Measurements from ENCODE around the gene SLC6A19. TPM values are rescaled to one million over a fixed set of nuclear protein-coding genes. Genes with fewer than 3 reads are reported as not detected.

SLC6A19 gene
- total RNA-seq, 2 donors from 2014 or later, result not detected

DNA sequence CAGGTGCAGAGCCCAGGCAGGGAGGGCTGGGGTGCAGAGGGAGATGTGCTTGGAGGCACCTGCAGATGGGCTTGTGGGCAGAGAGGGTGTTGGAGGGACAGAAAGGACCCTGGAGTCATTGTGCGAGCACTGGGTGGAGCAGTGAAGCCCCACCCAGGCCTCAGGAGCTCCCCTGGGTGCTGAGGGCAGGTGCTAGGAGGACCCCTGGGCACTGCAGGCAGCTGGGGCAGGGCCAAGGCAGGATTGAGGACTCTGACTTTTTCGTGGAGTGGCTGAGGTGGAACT lies 13.5 kb downstream of the SLC6A19 start:
- DNase-seq, result no peak
- no peaks in the 10 kb centered on the region for H3K27me3 Mint-ChIP-seq (ENCODE audit: low read depth)
- H3K9me3 Mint-ChIP-seq, result no peaks in the 10 kb centered on the region
- H3K4me1 Mint-ChIP-seq (ENCODE audit: low read depth), result no peaks in the 10 kb centered on the region
- H3K4me3 Mint-ChIP-seq, result no peak overlapping the region
- ATAC-seq (replicated peaks in 1 of 2), result no peak
- no peaks in the 10 kb centered on the region for H3K36me3 Mint-ChIP-seq (ENCODE audit: insufficient read depth in 2 of 2)
- H3K27ac Mint-ChIP-seq, result no peak overlapping the region

DNA sequence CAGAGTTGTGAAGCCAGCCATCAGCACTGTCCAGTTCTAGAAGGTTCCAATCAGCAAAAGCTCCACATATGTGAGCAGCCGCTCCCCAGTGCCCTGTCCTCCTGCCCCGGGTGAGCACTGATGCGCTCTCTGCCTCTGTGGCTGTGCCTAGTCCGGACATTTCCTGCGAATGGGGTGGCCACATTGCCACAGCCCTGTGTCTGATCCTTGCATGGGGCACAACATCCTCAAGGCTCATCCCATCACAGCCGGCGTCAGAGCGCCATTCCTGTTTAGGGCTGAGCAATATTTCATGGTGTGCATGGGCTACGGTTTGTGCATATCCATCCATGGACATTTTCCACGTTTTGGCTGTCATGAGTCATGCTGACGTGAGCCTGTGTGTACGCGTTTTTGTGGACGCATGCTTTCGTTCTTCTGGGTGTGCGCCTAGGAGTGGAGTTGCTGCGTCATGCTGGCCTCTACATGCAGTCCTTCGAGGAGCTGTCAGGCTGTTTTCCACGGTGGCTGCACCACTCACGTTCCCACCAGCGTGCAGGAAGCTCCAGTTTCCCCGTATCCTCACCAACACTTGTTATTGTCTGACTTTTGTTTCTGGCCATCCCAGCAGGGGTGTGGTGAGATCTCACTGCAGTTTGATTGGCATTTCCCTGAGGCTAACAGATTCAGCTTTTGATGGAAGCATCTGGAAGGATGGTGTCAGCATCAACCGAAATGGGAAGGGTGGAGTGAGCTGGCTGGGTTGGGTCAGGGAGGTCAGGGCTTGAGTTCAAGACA lies 14.1 kb downstream of the SLC6A19 start:
- ATAC-seq (replicated peaks in 1 of 2), result no peak
- Mint-ChIP-seq H3K36me3 (ENCODE audit: insufficient read depth in 2 of 2) (no peaks in the 10 kb centered on the region), H3K27ac (no peak overlapping the region), H3K4me3 (no peak overlapping the region), H3K4me1 (ENCODE audit: low read depth) (no peaks in the 10 kb centered on the region), H3K27me3 (ENCODE audit: low read depth) (no peaks in the 10 kb centered on the region), H3K9me3 (no peaks in the 10 kb centered on the region)
- DNase-seq, result no peak

DNA sequence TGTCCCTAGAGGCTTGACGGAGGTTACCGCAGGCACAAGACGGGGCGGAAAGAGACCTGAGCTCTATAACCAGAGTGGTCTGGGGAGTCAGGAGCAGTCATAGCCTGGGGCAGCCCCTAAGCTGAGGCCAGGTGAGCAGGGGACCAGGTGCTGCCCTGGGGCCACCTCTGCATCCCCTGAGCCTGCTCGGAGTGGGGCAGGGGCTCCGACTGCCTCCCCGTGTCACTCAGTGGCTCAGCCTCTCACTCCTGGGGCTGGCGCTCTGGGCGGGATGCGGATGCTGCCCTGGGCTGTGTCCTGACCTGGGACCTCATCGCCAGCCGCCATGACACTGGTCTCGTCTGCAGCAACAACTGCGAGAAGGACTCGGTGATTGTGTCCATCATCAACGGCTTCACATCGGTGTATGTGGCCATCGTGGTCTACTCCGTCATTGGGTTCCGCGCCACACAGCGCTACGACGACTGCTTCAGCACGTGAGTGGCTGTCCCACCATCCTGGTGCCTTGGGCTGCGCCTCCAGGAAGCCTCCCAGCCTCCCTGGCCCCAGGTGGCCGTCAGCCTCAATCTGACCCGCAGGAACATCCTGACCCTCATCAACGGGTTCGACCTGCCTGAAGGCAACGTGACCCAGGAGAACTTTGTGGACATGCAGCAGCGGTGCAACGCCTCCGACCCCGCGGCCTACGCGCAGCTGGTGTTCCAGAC lies 15.0 kb downstream of the SLC6A19 start:
- H3K36me3 Mint-ChIP-seq (ENCODE audit: insufficient read depth in 2 of 2), result no peaks in the 10 kb centered on the region
- ATAC-seq (replicated peaks in 1 of 2) (no peak), DNase-seq (no peak)
- H3K27me3 Mint-ChIP-seq (ENCODE audit: low read depth), result no peaks in the 10 kb centered on the region
- no peak overlapping the region for H3K4me3 Mint-ChIP-seq
- no peaks in the 10 kb centered on the region for H3K4me1 Mint-ChIP-seq (ENCODE audit: low read depth)
- no peaks in the 10 kb centered on the region for H3K9me3 Mint-ChIP-seq
- H3K27ac Mint-ChIP-seq, result no peak overlapping the region

DNA sequence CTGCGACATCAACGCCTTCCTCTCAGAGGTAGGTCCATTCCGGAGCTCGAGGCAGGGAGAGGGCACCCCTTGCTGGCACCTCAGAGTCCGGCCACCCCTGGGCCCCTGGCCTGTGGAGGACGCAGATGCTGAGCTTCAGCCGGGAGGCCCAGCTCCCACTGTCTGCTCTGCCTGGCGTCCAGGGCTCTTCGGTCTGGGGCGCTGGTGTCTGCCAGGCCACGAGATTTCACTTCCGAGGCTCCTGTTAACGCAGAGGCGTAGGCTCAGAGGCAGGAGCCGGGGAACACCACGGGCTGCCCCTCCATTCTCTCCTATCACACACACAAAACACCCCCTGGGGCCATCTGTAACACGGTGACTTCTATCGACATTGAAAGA lies 15.5 kb downstream of the SLC6A19 start:
- H3K36me3 Mint-ChIP-seq (ENCODE audit: insufficient read depth in 2 of 2), result no peaks in the 10 kb centered on the region
- no peaks in the 10 kb centered on the region for H3K4me1 Mint-ChIP-seq (ENCODE audit: low read depth)
- H3K4me3 Mint-ChIP-seq, result no peak overlapping the region
- DNase-seq, result no peak
- no peak overlapping the region for H3K27ac Mint-ChIP-seq
- no peak for ATAC-seq (replicated peaks in 1 of 2)
- no peaks in the 10 kb centered on the region for H3K27me3 Mint-ChIP-seq (ENCODE audit: low read depth)
- H3K9me3 Mint-ChIP-seq, result no peaks in the 10 kb centered on the region

DNA sequence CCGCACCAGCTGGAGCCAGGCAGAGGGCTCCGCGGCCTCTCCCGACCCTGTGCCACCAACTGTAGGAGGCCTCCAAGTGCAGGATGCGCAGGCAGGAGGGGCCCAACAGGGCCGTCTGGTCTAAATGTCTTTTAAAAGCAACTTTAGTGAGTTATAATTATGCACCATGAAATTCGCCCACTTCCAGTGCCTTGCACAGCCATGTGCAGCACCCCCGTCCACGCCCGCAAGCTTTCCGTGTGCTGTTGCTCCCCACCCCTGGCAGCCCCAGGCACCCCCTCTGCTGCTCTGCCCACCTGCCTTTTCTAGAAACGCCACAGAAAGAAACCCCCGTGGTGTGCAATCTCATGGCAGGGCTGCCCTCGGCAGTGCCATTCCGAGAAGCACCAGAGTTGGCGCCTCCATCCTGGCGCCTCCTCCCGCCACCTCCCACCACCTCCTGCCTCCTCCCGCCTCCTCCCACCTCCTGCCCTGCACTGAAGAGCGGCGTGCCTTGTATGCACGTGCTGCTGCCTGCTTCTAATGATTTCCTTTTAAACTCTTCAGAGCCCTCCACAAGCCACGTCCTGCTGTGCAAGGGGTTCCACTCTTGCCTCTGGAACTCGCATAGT lies 16.3 kb downstream of the SLC6A19 start:
- Mint-ChIP-seq H3K36me3 (ENCODE audit: insufficient read depth in 2 of 2) (no peaks in the 10 kb centered on the region), H3K27me3 (ENCODE audit: low read depth) (no peaks in the 10 kb centered on the region), H3K27ac (no peak overlapping the region), H3K4me3 (no peak overlapping the region), H3K9me3 (no peaks in the 10 kb centered on the region), H3K4me1 (ENCODE audit: low read depth) (no peaks in the 10 kb centered on the region)
- no peak for DNase-seq
- no peak for ATAC-seq (replicated peaks in 1 of 2)

DNA sequence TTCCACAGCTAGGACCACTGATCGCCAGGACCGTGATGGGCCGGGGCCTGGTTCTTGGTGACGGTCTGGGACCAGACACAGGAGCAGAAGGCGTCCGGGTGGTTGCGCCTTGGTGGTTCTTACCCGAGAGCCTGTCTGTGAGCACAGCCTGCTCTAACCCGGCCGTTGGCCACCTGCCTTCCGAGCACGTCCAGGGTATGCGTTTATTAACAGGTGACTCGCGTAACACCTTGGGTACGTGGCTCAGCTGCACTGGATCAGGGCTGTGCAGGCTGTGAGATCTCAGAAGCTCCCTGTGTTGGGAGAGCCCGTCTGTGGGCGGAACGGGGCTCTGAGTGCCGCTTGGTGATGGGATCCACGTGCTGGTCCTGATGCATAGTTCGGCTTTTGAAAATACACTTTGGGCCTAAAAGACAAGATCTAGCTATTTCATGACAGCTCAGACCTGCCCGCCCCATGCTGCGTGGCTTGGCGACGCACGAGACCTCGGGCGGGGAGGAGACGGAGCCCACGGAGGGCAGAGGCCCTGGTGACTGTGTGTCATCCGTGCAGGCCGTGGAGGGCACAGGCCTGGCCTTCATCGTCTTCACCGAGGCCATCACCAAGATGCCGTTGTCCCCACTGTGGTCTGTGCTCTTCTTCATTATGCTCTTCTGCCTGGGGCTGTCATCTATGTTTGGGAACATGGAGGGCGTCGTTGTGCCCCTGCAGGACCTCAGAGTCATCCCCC lies 17.1 kb downstream of the SLC6A19 start:
- Mint-ChIP-seq H3K27ac (no peak overlapping the region), H3K9me3 (no peaks in the 10 kb centered on the region), H3K4me3 (no peak overlapping the region), H3K27me3 (ENCODE audit: low read depth) (no peaks in the 10 kb centered on the region), H3K4me1 (ENCODE audit: low read depth) (no peaks in the 10 kb centered on the region), H3K36me3 (ENCODE audit: insufficient read depth in 2 of 2) (no peaks in the 10 kb centered on the region)
- DNase-seq, result no peak
- no peak for ATAC-seq (replicated peaks in 1 of 2)

DNA sequence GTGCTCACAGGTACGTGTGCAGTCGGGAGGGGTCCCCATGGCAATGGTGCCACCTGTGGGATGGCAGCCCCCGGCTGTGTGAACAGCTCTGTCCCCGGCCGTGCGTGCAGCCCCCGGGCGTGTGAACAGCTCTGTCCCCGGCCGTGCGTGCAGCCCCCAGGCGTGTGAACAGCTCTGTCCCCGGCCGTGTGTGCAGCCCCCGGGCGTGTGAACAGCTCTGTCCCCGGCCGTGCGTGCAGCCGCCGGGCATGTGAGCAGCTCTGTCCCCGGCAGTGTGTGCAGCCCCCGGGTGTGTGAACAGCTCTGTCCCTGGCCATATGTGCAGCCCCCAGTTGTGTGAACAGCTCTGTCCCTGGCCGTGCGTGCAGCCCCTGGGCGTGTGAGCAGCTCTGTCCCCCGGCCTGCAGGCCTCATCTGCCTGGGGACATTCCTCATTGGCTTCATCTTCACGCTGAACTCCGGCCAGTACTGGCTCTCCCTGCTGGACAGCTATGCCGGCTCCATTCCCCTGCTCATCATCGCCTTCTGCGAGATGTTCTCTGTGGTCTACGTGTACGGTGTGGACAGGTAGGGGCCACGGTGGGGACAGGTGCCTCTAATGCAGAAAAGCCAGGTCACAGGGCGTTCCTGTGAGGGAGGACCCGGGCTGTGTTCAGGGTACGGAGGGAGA lies 17.8 kb downstream of the SLC6A19 start:
- Mint-ChIP-seq H3K4me3 (no peak overlapping the region), H3K9me3 (no peaks in the 10 kb centered on the region), H3K4me1 (ENCODE audit: low read depth) (no peaks in the 10 kb centered on the region), H3K36me3 (ENCODE audit: insufficient read depth in 2 of 2) (no peaks in the 10 kb centered on the region), H3K27me3 (ENCODE audit: low read depth) (no peaks in the 10 kb centered on the region), H3K27ac (no peak overlapping the region)
- ATAC-seq (replicated peaks in 1 of 2), result no peak
- DNase-seq, result no peak

DNA sequence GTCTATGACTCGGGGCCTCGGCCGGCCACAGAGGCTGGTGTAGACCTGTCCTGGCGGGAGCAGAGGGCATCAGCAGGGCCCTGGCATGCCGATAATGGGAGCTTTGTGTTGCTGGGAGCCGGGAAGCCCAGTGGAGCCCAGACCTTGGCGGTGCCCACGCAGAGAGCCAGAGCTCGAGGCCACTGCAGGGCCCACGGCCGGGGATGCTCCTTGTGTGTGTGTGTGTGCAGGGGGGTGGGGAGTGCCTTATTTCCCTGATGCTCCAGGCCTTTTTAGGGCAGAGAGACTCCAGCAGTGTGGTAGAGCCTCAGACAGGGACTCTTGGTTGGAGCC lies 18.3 kb downstream of the SLC6A19 start:
- H3K36me3 Mint-ChIP-seq (ENCODE audit: insufficient read depth in 2 of 2), result no peaks in the 10 kb centered on the region
- H3K9me3 Mint-ChIP-seq, result no peaks in the 10 kb centered on the region
- ATAC-seq (replicated peaks in 1 of 2) (no peak), DNase-seq (no peak)
- no peaks in the 10 kb centered on the region for H3K4me1 Mint-ChIP-seq (ENCODE audit: low read depth)
- no peak overlapping the region for H3K27ac Mint-ChIP-seq
- no peaks in the 10 kb centered on the region for H3K27me3 Mint-ChIP-seq (ENCODE audit: low read depth)
- H3K4me3 Mint-ChIP-seq, result no peak overlapping the region

- H3K27me3 Mint-ChIP-seq (ENCODE audit: low read depth), result no peaks in the 10 kb centered on the region
These were observed 19.0 kb downstream of the SLC6A19 start for GRCh38 chr5:1220351-1220750.

GRCh38 chr5:1220831-1221230 lies 19.4 kb downstream of the SLC6A19 start:
- Mint-ChIP-seq H3K27ac (no peak overlapping the region), H3K36me3 (ENCODE audit: insufficient read depth in 2 of 2) (no peaks in the 10 kb centered on the region), H3K4me1 (ENCODE audit: low read depth) (no peaks in the 10 kb centered on the region), H3K9me3 (no peaks in the 10 kb centered on the region), H3K4me3 (no peak overlapping the region), H3K27me3 (ENCODE audit: low read depth) (no peaks in the 10 kb centered on the region)
- ATAC-seq (replicated peaks in 1 of 2), result no peak
- no peak for DNase-seq

More at GRCh38 chr5:1220351-1220750, 19.0 kb downstream of the SLC6A19 start:
- Mint-ChIP-seq H3K4me1 (ENCODE audit: low read depth) (no peaks in the 10 kb centered on the region), H3K9me3 (no peaks in the 10 kb centered on the region), H3K27ac (no peak overlapping the region), H3K36me3 (ENCODE audit: insufficient read depth in 2 of 2) (no peaks in the 10 kb centered on the region), H3K4me3 (no peak overlapping the region)
- ATAC-seq (replicated peaks in 1 of 2) (no peak), DNase-seq (no peak)

GRCh38 chr5:1221721-1222120 lies 20.3 kb downstream of the SLC6A19 start:
- no peaks in the 10 kb centered on the region for H3K9me3 Mint-ChIP-seq
- DNase-seq, result no peak
- H3K27ac Mint-ChIP-seq, result no peak overlapping the region

GRCh38 chr5:1222147-1222546 lies 20.8 kb downstream of the SLC6A19 start:
- no peak for DNase-seq
- Mint-ChIP-seq H3K4me3 (no peak overlapping the region), H3K4me1 (ENCODE audit: low read depth) (no peaks in the 10 kb centered on the region), H3K27ac (no peak overlapping the region), H3K36me3 (ENCODE audit: insufficient read depth in 2 of 2) (no peaks in the 10 kb centered on the region), H3K9me3 (no peaks in the 10 kb centered on the region), H3K27me3 (ENCODE audit: low read depth) (peaks cover 2% of the 10 kb centered on the region)
- ATAC-seq (replicated peaks in 1 of 2), result no peak

More at GRCh38 chr5:1221721-1222120, 20.3 kb downstream of the SLC6A19 start:
- no peaks in the 10 kb centered on the region for H3K36me3 Mint-ChIP-seq (ENCODE audit: insufficient read depth in 2 of 2)
- H3K4me1 Mint-ChIP-seq (ENCODE audit: low read depth), result no peaks in the 10 kb centered on the region
- H3K27me3 Mint-ChIP-seq (ENCODE audit: low read depth), result no peaks in the 10 kb centered on the region
- no peak overlapping the region for H3K4me3 Mint-ChIP-seq
- no peak for ATAC-seq (replicated peaks in 1 of 2)
